Panc1 (cell line): ENCODE results near the gene NEURL1B. TPM values are rescaled to one million over a fixed set of nuclear protein-coding genes. Genes with fewer than 3 reads are reported as not detected.
"Not testable (repeated sequence)": the region's sequence is repeated elsewhere in the genome, so short reads cannot be mapped to it uniquely, and the experiment has no call there.

Experiments used
- ATAC-seq: fragments of 200-7000 bp; cut with Tn5 transposase; 2 replicates; pipeline ENCODE4 v1.9.1; 2020; ENCODE audit warnings: mild to moderate bottlenecking, moderate library complexity
- BruUV-seq: library from RNA; stranded (reverse); fragments of 400-500 nt; replicated peaks from 2 replicates; lab custom pipeline; 2021; lab: Mats Ljungman, UMichigan
- CTCF ChIA-PET: fragments of 300-600 bp; sonication (Branson Sonifier 250); formaldehyde crosslinking; loops from one replicate; lab custom pipeline; 2022; ENCODE audit warnings: antibody characterized with exemption; lab: Charles Lee
- POLR2A ChIA-PET: fragments of 300-600 bp; sonication (Branson Sonifier 250); formaldehyde crosslinking; loops from one replicate; lab custom pipeline; 2022; ENCODE audit warnings: antibody characterized with exemption; lab: Charles Lee
- DNase-seq: peaks from one replicate; pipeline ENCODE4 v3.0.0-alpha.2; 2010; ENCODE audit warnings: low read depth, low spot score
- H3K27ac ChIP-seq: 2 replicates; pipeline ENCODE4 v1.5.1; 2011; ENCODE audit warnings: mild to moderate bottlenecking, low read length, inconsistent platforms
- H3K27me3 ChIP-seq: fragments of 200-500 bp; sonication (Bioruptor generic); 2 replicates; pipeline ENCODE4 v1.6.0; 2014; ENCODE audit warnings: low read length, inconsistent platforms; ENCODE audit not compliant: control insufficient read depth, insufficient read depth
- H3K36me3 ChIP-seq: fragments of 200-500 bp; sonication (Bioruptor generic); 2 replicates; pipeline ENCODE4 v1.5.1; 2014; ENCODE audit warnings: inconsistent platforms, mild to moderate bottlenecking, low read length, moderate library complexity; ENCODE audit not compliant: control insufficient read depth, insufficient read depth
- H3K4me1 ChIP-seq: 2 replicates; pipeline ENCODE4 v1.5.1; 2011; ENCODE audit warnings: inconsistent platforms, mild to moderate bottlenecking, low read length, moderate library complexity; ENCODE audit not compliant: control insufficient read depth, insufficient read depth
- H3K4me3 ChIP-seq, 2 experiments: 2 replicates each; pipeline ENCODE4 v1.5.1; 2011 to 2012; ENCODE audit warnings: low read depth in 2 of 2, low read length in 2 of 2, mild to moderate bottlenecking in 2 of 2, inconsistent platforms in 1 of 2, moderate library complexity in 1 of 2
- H3K9me3 ChIP-seq: fragments of 200-500 bp; sonication (Bioruptor generic); 2 replicates; pipeline ENCODE4 v1.5.1; 2014; ENCODE audit warnings: low read depth, mild to moderate bottlenecking, inconsistent platforms, low read length, moderate library complexity; ENCODE audit not compliant: control insufficient read depth, insufficient read depth
- CTCF ChIP-seq: fragments of 450-650 bp; IDR thresholded peaks from 2 replicates; pipeline ENCODE4 v1.5.1; 2017; ENCODE audit warnings: mild to moderate bottlenecking
- POLR2AphosphoS5 ChIP-seq: IDR thresholded peaks from 2 replicates; pipeline ENCODE4 v1.6.1; 2012; ENCODE audit warnings: mild to moderate bottlenecking, low read depth, low read length, moderate library complexity
- REST ChIP-seq, 2 experiments: IDR thresholded peaks; 2 replicates each; pipeline ENCODE4 v1.6.1; 2011 to 2012; ENCODE audit warnings: low read depth in 2 of 2, control low read depth in 1 of 2, low read length in 1 of 2, mild to moderate bottlenecking in 1 of 2, moderate library complexity in 1 of 2; ENCODE audit not compliant: insufficient read depth in 1 of 2
- SIN3A ChIP-seq: IDR thresholded peaks from 2 replicates; pipeline ENCODE4 v1.6.1; 2012; ENCODE audit warnings: low read depth, mild to moderate bottlenecking, low read length, moderate library complexity, borderline replicate concordance; ENCODE audit not compliant: insufficient read depth
- TCF7L2 ChIP-seq: IDR thresholded peaks from 2 replicates; pipeline ENCODE4 v1.6.1; 2011; ENCODE audit warnings: mild to moderate bottlenecking, low read depth, low read length, inconsistent platforms
- in situ Hi-C: cut with HindIII; loops from 2 replicates; pipeline ENCODE4 v1.10.0; 2016; ENCODE audit warnings: low sequenced_read_pairs, low pct_unique_long_range_greater_than_20kb
- intact Hi-C: fragments of 100-400 bp; cut with micrococcal nuclease; formaldehyde crosslinking; loops from one replicate; pipeline ENCODE4 v1.10.0; 2022; ENCODE audit not compliant: unreplicated experiment
- total RNA-seq: library from RNA; stranded (reverse); gene quantifications from one replicate; pipeline ENCODE4 v1.2.1, GENCODE V29; 2021; ENCODE audit not compliant: unreplicated experiment

The NEURL1B gene
- total RNA-seq, 1 experiment from 2014 or later = 5.3 TPM

GRCh38 chr5:172676914-172677475, 35.9 kb downstream of the NEURL1B start:
- ChIA-PET POLR2A (no interaction called here), CTCF (no interaction called here)
- in situ Hi-C loops = no loop called here

GRCh38 chr5:172678362-172678874, 37.4 kb downstream of the NEURL1B start:
- ATAC-seq, intact Hi-C loops, H3K4me1 ChIP-seq, in situ Hi-C loops, BruUV-seq, H3K36me3 ChIP-seq, H3K27ac ChIP-seq, CTCF ChIA-PET, DNase-seq, H3K4me3 ChIP-seq, H3K27me3 ChIP-seq, H3K9me3 ChIP-seq, POLR2A ChIA-PET: not testable (repeated sequence)

More at GRCh38 chr5:172676914-172677475, 35.9 kb downstream of the NEURL1B start:
- no peak for TF ChIP-seq POLR2AphosphoS5
- TF ChIP-seq REST (IDR thresholded peaks at IDR 0.05; ENCODE audit: insufficient read depth in 1 of 2, low read depth in 2 of 2, low read length in 1 of 2) = no peak
- no peak for TF ChIP-seq SIN3A
- no peak for TF ChIP-seq TCF7L2
- TF ChIP-seq CTCF = no peak
- no TSS peak for BruUV-seq
- H3K27me3 ChIP-seq = no peaks in the 10 kb centered on the region
- H3K9me3 ChIP-seq = no peaks in the 10 kb centered on the region
- DNase-seq (no peak), ATAC-seq (no peak)
- H3K27ac ChIP-seq = no peak overlapping the region
- intact Hi-C loops = no loop called here
- H3K4me3 ChIP-seq = no peak overlapping the region
- no peaks in the 10 kb centered on the region for H3K4me1 ChIP-seq
- H3K36me3 ChIP-seq = no peaks in the 10 kb centered on the region

- Histone ChIP-seq H3K27me3 (no peaks in the 10 kb centered on the region), H3K4me3 (no peak overlapping the region), H3K9me3 (no peaks in the 10 kb centered on the region), H3K4me1 (no peaks in the 10 kb centered on the region), H3K27ac (no peak overlapping the region), H3K36me3 (no peaks in the 10 kb centered on the region)
- no TSS peak for BruUV-seq
- POLR2A ChIA-PET = interaction anchor here (0.6 kb wide), 1 partner anchor 403 kb away, joined by 4 read pairs; no protein-coding TSS in a partner anchor
- in situ Hi-C loops (no loop called here), intact Hi-C loops (no loop called here)
- ATAC-seq (no peak), DNase-seq (no peak)
- CTCF ChIA-PET = no interaction called here
- TF ChIP-seq SIN3A = no peak
- TF ChIP-seq CTCF = no peak
- no peak for TF ChIP-seq REST (IDR thresholded peaks at IDR 0.05; ENCODE audit: insufficient read depth in 1 of 2, low read depth in 2 of 2, low read length in 1 of 2)
- no peak for TF ChIP-seq POLR2AphosphoS5
- no peak for TF ChIP-seq TCF7L2
These were observed 37.8 kb downstream of the NEURL1B start for GRCh38 chr5:172678902-172679301.
